ENCODE results near the gene RAD9B. TPM values are rescaled to one million over a fixed set of nuclear protein-coding genes. Genes with fewer than 3 reads are reported as not detected.

Gene RAD9B
- total and polyA plus RNA-seq, 9 of the 15 experiments (the other 6 are each of a cell fraction or from before 2014, with no cell fraction given) = 0.05 to 0.83 (median 0.32) TPM

DNA sequence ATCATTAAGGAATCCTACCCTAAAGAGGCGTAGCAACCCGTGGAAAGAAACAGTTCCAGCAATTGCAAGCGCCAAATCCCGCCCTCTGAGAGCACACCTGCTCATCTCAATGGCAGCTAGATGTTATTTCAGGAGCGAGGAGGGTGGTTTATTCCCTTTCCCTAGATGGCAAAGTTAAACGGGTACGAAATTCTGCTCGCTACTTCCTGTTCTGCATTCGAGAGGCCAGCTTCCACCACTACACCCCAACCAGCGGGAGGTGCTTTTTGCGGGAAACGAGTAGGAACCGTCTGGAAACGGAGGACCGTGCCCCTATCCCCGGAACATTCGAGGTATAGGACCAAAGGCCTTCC is 756 bp upstream of the RAD9B start (continued):
- TF ChIP-seq HIVEP1 (CRISPR knock-in tag; IDR thresholded peaks at IDR 0.05) = no peak
- TF ChIP-seq POLR2A (conservative IDR thresholded peaks at IDR 0.05) = no peak
- TF ChIP-seq JUN (IDR thresholded peaks at IDR 0.05; ENCODE audit: borderline replicate concordance, low read depth, low read length) = no peak
- 0 out of 2 replicates have a peak, but pooled peaks have one; percentile 48 for TF ChIP-seq JUN (CRISPR knock-in tag; IDR thresholded peaks at IDR 0.05; ENCODE audit: borderline replicate concordance)
- 0 out of 2 replicates have a peak, but pooled peaks have one; percentile 6 for TF ChIP-seq SPI1 (IDR thresholded peaks at IDR 0.05; ENCODE audit: borderline replicate concordance, low read depth, low read length)
- TF ChIP-seq, protein P1, sequence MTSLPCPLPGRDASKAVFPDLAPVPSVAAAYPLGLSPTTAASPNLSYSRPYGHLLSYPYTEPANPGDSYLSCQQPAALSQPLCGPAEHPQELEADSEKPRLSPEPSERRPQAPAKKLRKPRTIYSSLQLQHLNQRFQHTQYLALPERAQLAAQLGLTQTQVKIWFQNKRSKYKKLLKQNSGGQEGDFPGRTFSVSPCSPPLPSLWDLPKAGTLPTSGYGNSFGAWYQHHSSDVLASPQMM (CRISPR knock-in tag; IDR thresholded peaks at IDR 0.05) = no peak
- no peak for TF ChIP-seq DIDO1 (tag; IDR thresholded peaks at IDR 0.05; ENCODE audit: low read depth)
- TF ChIP-seq PHTF2 (CRISPR knock-in tag; IDR thresholded peaks at IDR 0.05) = no peak
- TF ChIP-seq KHSRP (IDR thresholded peaks at IDR 0.05) = no peak
- TF ChIP-seq BCLAF1 (IDR thresholded peaks at IDR 0.05; ENCODE audit: borderline replicate concordance in 1 of 2, control insufficient read depth in 1 of 2, low read depth in 2 of 2, low read length in 1 of 2) = no peak
- TF ChIP-seq ZNF766 (CRISPR knock-in tag; conservative IDR thresholded peaks at IDR 0.05) = no peak
- 0 out of 2 replicates have a peak, but pooled peaks have one; percentile 79 for TF ChIP-seq ZC3H4 (CRISPR knock-in tag; IDR thresholded peaks at IDR 0.05; ENCODE audit: borderline replicate concordance)
- TF ChIP-seq CBX1 (IDR thresholded peaks at IDR 0.05; ENCODE audit: low read depth) = no peak
- TF ChIP-seq, protein P2, sequence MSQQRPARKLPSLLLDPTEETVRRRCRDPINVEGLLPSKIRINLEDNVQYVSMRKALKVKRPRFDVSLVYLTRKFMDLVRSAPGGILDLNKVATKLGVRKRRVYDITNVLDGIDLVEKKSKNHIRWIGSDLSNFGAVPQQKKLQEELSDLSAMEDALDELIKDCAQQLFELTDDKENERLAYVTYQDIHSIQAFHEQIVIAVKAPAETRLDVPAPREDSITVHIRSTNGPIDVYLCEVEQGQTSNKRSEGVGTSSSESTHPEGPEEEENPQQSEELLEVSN (IDR thresholded peaks at IDR 0.05; ENCODE audit: borderline replicate concordance in 1 of 2, extremely low read depth in 1 of 2, insufficient read depth in 1 of 2, insufficient read length in 1 of 2, low read depth in 1 of 2, low read length in 1 of 2, poor library complexity in 1 of 2, severe bottlenecking in 1 of 2) = peak in 1 of 2 experiments; percentile 42
- TF ChIP-seq CSDE1 (IDR thresholded peaks at IDR 0.05) = no peak

Data from K562 (cell line).